ENCODE measurements around the gene CCDC92.

CCDC92 gene

GRCh38 chr12:124007826-124008570 lies 35.4 kb upstream of the CCDC92 start:
- H3K4me3 ChIP-seq (ENCODE audit: low read length): no peak overlapping the region
- DNase-seq (ENCODE audit: low read depth): peak; percentile 34
- no peak for TF ChIP-seq CTCF (conservative IDR thresholded peaks at IDR 0.05; ENCODE audit: low read length)

GRCh38 chr12:124006846-124007713 lies 34.4 kb upstream of the CCDC92 start:
- H3K4me3 ChIP-seq (ENCODE audit: low read length): no peak overlapping the region
- no peak for TF ChIP-seq CTCF (conservative IDR thresholded peaks at IDR 0.05; ENCODE audit: low read length)
- DNase-seq (ENCODE audit: low read depth): no peak

GRCh38 chr12:124006085-124006845 lies 33.6 kb upstream of the CCDC92 start:
- no peak for DNase-seq (ENCODE audit: low read depth)
- no peak for TF ChIP-seq CTCF (conservative IDR thresholded peaks at IDR 0.05; ENCODE audit: low read length)
- no peak overlapping the region for H3K4me3 ChIP-seq (ENCODE audit: low read length)

GRCh38 chr12:124004233-124004875 lies 31.7 kb upstream of the CCDC92 start:
- DNase-seq (ENCODE audit: low read depth): no peak
- no peak for TF ChIP-seq CTCF (conservative IDR thresholded peaks at IDR 0.05; ENCODE audit: low read length)
- no peak overlapping the region for H3K4me3 ChIP-seq (ENCODE audit: low read length)

- no peak overlapping the region for H3K4me3 ChIP-seq (ENCODE audit: low read length)
- TF ChIP-seq CTCF (conservative IDR thresholded peaks at IDR 0.05; ENCODE audit: low read length): no peak
- DNase-seq (ENCODE audit: low read depth): no peak
Observed at GRCh38 chr12:124002654-124003053, 30.0 kb upstream of the CCDC92 start.

GRCh38 chr12:124002021-124002644 lies 29.5 kb upstream of the CCDC92 start:
- TF ChIP-seq CTCF (conservative IDR thresholded peaks at IDR 0.05; ENCODE audit: low read length): no peak
- DNase-seq (ENCODE audit: low read depth): no peak
- no peak overlapping the region for H3K4me3 ChIP-seq (ENCODE audit: low read length)
